Smooth muscle cell (in vitro differentiated cells): ENCODE data around the gene ADARB2. TPM values are rescaled to one million over a fixed set of nuclear protein-coding genes. Genes with fewer than 3 reads are reported as not detected.
"Not testable (repeated sequence)": the region's sequence is repeated elsewhere in the genome, so short reads cannot be mapped to it uniquely, and the experiment has no call there.

Experiments
- DNase-seq: peaks from one replicate; lab custom pipeline; 2025; ENCODE audit not compliant: unreplicated experiment; lab: John Stamatoyannopoulos, UW
- H2AFZ ChIP-seq: fragments of 200-600 bp; sonication (generic); 2 replicates; pipeline ENCODE4 v1.6.0; 2016; ENCODE audit warnings: antibody characterized with exemption, low read depth, mild to moderate bottlenecking
- H3F3A ChIP-seq: fragments of 200-600 bp; sonication (generic); 2 replicates; pipeline ENCODE4 v1.6.0; 2017; ENCODE audit warnings: antibody characterized with exemption, low read depth
- H3K27ac ChIP-seq: fragments of 200-600 bp; sonication (generic); 2 replicates; pipeline ENCODE4 v1.5.1; 2016; ENCODE audit warnings: low read depth, mild to moderate bottlenecking
- H3K27me3 ChIP-seq: fragments of 200-600 bp; sonication (generic); 2 replicates; pipeline ENCODE4 v1.6.1; 2016; ENCODE audit warnings: low read depth, mild to moderate bottlenecking
- H3K36me3 ChIP-seq: fragments of 200-600 bp; sonication (generic); 2 replicates; pipeline ENCODE4 v1.5.1; 2016; ENCODE audit warnings: low read depth
- H3K4me1 ChIP-seq: fragments of 200-600 bp; sonication (generic); 2 replicates; pipeline ENCODE4 v1.5.1; 2016; ENCODE audit warnings: low read depth
- H3K4me2 ChIP-seq: fragments of 200-600 bp; sonication (generic); 2 replicates; pipeline ENCODE4 v1.6.0; 2016; ENCODE audit warnings: mild to moderate bottlenecking
- H3K4me3 ChIP-seq: fragments of 200-600 bp; sonication (generic); 2 replicates; pipeline ENCODE4 v1.5.1; 2016; ENCODE audit warnings: mild to moderate bottlenecking
- H3K79me2 ChIP-seq: fragments of 200-600 bp; sonication (generic); 2 replicates; pipeline ENCODE4 v1.6.0; 2016; ENCODE audit warnings: low read depth, mild to moderate bottlenecking
- H3K9ac ChIP-seq: fragments of 200-600 bp; sonication (generic); 2 replicates; pipeline ENCODE4 v1.6.0; 2016; ENCODE audit warnings: low read depth
- H3K9me3 ChIP-seq: fragments of 200-600 bp; sonication (generic); replicated peaks from 2 replicates; pipeline ENCODE4 v1.5.1; 2016; ENCODE audit warnings: low read depth
- H4K20me1 ChIP-seq: fragments of 200-600 bp; sonication (generic); 2 replicates; pipeline ENCODE4 v1.6.0; 2016; ENCODE audit warnings: low read depth
- CTCF ChIP-seq: fragments of 200-600 bp; sonication (generic); IDR thresholded peaks from 2 replicates; pipeline ENCODE4 v1.5.1; 2017; ENCODE audit warnings: borderline replicate concordance, mild to moderate bottlenecking, antibody characterized with exemption; ENCODE audit not compliant: insufficient read depth, poor library complexity, severe bottlenecking
- WGBS: methylation state at CpG from one replicate; pipeline ENCODE4 v1.1.7; 2016; ENCODE audit warnings: low lambda C conversion rate; 5-methylcytosine and 5-hydroxymethylcytosine counted together
- polyA plus RNA-seq: library from polyadenylated mRNA; unstranded; fragments of >200 nt; fragmentation: Nextera tagmentation; extraction: Ambion mirVana; gene quantifications from 2 replicates; pipeline ENCODE4 v1.2.1, GENCODE V29; 2016
- total RNA-seq: library from RNA; depleted of rRNA; stranded (reverse); fragments of >200 nt; gene quantifications from 2 replicates; pipeline ENCODE4 v1.2.3, GENCODE V29; 2014

Gene ADARB2
- total and polyA plus RNA-seq, 2 experiments from 2014 or later = 0.13 to 0.39 TPM

- H3K9me3 ChIP-seq = no peaks in the 10 kb centered on the region
- no peak for TF ChIP-seq CTCF
- H3K4me1 ChIP-seq = no peaks in the 10 kb centered on the region
- no peaks in the 10 kb centered on the region for H3F3A ChIP-seq
- H3K4me2 ChIP-seq = no peak overlapping the region
- H3K36me3 ChIP-seq = no peaks in the 10 kb centered on the region
- no peak overlapping the region for H3K4me3 ChIP-seq
- H3K79me2 ChIP-seq = no peaks in the 10 kb centered on the region
- H4K20me1 ChIP-seq = no peaks in the 10 kb centered on the region
- no peak for DNase-seq
- H3K27me3 ChIP-seq = peaks cover 4% of the 10 kb centered on the region
- H3K27ac ChIP-seq = no peak overlapping the region
- no peak overlapping the region for H2AFZ ChIP-seq
- no peak overlapping the region for H3K9ac ChIP-seq
- 61% methylated on average over 3 of the region's 3 CpGs for WGBS
These were observed 305.2 kb downstream of the ADARB2 start for GRCh38 chr10:1432161-1432560.

- H3K9me3 ChIP-seq = no peaks in the 10 kb centered on the region
- no peaks in the 10 kb centered on the region for H3F3A ChIP-seq
- no peak overlapping the region for H3K27ac ChIP-seq
- no peaks in the 10 kb centered on the region for H3K4me1 ChIP-seq
- no peak overlapping the region for H3K4me3 ChIP-seq
- H3K9ac ChIP-seq = no peak overlapping the region
- H3K36me3 ChIP-seq = no peaks in the 10 kb centered on the region
- H3K4me2 ChIP-seq = no peak overlapping the region
- no peaks in the 10 kb centered on the region for H3K79me2 ChIP-seq
- no peak for TF ChIP-seq CTCF
- no peaks in the 10 kb centered on the region for H3K27me3 ChIP-seq
- H2AFZ ChIP-seq = no peak overlapping the region
- 94% methylated on average over 1 of the region's 1 CpG for WGBS
- H4K20me1 ChIP-seq = no peaks in the 10 kb centered on the region
- DNase-seq = no peak
These were observed 306.1 kb downstream of the ADARB2 start for GRCh38 chr10:1431229-1431628.

GRCh38 chr10:1427521-1428186 lies 309.7 kb downstream of the ADARB2 start:
- not testable (repeated sequence) for H3F3A ChIP-seq, H3K9me3 ChIP-seq, H3K4me1 ChIP-seq, H3K27me3 ChIP-seq, H3K79me2 ChIP-seq, H3K4me3 ChIP-seq, H3K9ac ChIP-seq, DNase-seq, H3K36me3 ChIP-seq, H3K27ac ChIP-seq, H3K4me2 ChIP-seq, H2AFZ ChIP-seq, H4K20me1 ChIP-seq
- WGBS = 69% methylated on average over 3 of the region's 3 CpGs

- no peaks in the 10 kb centered on the region for H4K20me1 ChIP-seq
- H3K79me2 ChIP-seq = no peaks in the 10 kb centered on the region
- no peaks in the 10 kb centered on the region for H3K9me3 ChIP-seq
- no peak overlapping the region for H2AFZ ChIP-seq
- no peaks in the 10 kb centered on the region for H3K4me1 ChIP-seq
- H3K27me3 ChIP-seq = peaks cover 8% of the 10 kb centered on the region
- 82% methylated on average over 6 of the region's 6 CpGs for WGBS
- no peaks in the 10 kb centered on the region for H3K36me3 ChIP-seq
- H3F3A ChIP-seq = no peaks in the 10 kb centered on the region
- no peak for DNase-seq
- no peak for TF ChIP-seq CTCF
- H3K4me3 ChIP-seq = no peak overlapping the region
- no peak overlapping the region for H3K9ac ChIP-seq
- no peak overlapping the region for H3K27ac ChIP-seq
- no peak overlapping the region for H3K4me2 ChIP-seq
These were observed 310.5 kb downstream of the ADARB2 start for GRCh38 chr10:1426786-1427185.
